GM18520 (cell line): ENCODE data around the gene C1orf94.

Source experiments
- ATAC-seq: cut with Tn5 transposase; IDR thresholded peaks from one replicate; pipeline ENCODE4 v1.9.1; 2021; ENCODE audit not compliant: unreplicated experiment

C1orf94 gene

DNA sequence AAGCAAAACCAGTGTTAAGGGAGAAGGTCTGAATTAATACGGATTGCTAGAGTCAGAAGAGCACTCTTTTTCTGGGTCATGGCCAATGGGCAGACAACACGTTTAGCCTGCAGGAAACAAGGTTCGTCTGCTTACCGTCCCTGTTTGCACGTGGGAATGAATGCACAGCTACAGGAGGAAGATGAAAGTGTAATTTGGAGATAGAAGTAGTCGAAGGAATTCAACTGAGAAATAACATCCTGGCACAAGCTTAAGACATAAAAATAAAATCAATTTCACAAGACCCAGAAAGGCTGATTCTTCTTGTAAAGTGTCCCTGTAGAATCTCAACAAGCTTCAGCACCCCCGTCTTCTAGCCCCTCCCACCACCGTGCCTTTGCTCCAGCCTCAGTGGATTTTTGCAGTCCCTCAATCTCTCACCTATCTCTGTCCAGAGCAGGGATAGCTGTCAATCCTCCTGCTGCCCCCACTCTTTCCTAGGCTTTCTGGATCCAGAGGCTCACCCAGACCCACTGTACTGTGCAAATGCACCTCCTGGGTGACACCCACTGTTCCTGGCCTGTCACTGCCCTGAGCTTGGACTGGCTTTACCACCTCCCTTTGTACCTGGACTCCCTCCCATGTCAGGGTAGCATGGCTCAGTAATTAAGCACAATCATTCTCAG lies 60.6 kb downstream of the C1orf94 start:
- ATAC-seq = no peak

DNA sequence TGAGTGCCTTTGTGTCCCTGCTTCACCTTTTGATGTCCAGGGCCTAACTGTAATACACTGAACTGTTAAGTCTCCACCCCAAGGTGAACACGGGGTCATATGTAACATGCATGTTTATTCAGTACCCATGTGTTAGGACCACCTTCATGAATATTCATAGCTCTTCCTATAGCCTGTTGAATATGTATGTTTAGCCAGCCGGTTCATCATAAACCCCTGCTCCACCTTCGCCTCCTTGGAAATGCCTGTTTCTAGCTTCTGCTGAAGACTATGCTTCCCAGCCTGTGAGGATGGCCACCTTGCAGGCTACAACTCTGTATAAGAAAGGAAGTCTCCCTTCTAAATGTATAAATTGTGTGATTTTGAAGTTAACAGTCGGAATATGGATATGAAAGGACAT lies 69.3 kb downstream of the C1orf94 start:
- ATAC-seq = no peak

- ATAC-seq = no peak
Measured at GRCh38 chr1:34250342-34250741, 73.6 kb downstream of the C1orf94 start.

GRCh38 chr1:34262023-34262853 lies 85.5 kb downstream of the C1orf94 start:
- ATAC-seq = no peak

DNA sequence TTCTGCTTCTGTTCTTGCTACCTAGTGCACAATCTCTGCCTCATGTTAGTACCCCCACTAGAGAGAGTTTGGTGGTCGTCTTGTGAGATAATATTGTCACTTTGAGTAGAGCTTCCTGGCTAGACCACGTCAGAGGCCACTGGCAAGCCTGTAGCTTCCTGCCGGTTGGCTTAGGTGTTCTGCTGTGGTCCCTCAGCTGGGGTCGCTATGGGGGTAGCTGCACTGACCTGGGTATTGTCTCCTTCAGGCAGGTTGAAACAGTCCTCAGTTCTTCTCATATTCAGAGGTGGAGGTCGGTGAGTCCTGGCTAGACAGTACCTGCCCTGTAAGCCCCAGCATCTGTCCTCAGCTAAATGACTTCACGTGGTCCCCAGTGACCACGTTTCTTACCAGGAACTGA lies 86.2 kb downstream of the C1orf94 start:
- no peak for ATAC-seq

DNA sequence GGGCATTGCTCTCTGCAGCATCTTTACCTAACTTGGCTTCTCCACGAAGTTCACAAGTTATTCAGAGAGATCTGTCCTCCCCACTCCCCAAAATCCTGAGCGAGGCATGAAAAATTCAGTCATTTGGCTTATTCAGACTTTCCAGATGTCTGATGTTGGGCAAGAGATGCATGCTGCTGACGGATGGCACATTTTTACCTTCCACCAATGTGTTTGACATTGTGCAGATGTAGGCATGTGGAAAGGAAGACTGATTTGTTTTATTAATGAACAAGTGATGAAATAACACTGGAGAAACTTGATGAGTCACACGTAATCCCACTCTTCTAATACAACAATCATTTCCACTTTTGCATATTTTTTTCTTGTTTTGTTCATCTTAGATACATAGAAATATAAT lies 86.7 kb downstream of the C1orf94 start:
- ATAC-seq = no peak

- no peak for ATAC-seq
Measured at GRCh38 chr1:34265396-34265795, 88.7 kb downstream of the C1orf94 start.

DNA sequence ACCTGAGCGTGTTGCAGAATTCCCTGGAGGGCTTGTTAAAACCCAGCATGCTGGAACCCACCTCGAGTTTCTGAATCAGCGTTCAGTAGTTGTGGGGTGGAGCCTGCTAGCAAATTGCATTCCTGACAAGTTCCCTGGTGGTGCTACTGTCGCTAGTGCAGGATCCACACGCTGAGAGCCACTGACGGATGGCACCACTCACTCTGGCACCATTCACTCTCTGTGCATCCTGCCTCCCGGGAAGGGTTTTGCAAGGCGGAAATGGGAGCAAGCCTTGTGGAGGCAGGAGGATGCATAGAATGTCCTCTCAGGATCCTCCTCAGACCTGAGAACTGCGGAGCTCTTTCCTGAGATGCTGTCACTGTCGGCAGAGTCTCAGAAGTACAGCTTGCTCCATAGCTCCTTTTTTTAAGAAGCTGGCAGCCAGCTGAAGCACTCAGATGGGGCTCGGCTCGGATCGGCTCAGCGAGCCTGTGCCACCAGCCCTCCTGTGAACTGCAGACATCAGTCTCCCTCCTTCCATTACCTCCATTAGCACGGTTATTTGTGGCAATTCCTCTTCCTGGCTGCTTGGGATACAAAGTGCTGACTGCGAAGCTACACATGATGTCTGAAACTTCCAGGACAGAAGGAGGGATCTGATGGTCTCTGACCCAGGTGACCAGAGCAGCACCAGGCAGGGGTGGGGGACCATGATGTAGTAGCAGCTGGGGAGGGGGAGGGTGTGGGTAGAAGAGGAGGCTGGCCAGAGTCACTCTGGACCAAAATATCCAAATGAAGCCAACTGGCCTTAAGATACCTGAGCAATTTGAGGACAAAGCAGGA lies 89.6 kb downstream of the C1orf94 start:
- no peak for ATAC-seq

- no peak for ATAC-seq
Measured at GRCh38 chr1:34267326-34267725, 90.6 kb downstream of the C1orf94 start.

DNA sequence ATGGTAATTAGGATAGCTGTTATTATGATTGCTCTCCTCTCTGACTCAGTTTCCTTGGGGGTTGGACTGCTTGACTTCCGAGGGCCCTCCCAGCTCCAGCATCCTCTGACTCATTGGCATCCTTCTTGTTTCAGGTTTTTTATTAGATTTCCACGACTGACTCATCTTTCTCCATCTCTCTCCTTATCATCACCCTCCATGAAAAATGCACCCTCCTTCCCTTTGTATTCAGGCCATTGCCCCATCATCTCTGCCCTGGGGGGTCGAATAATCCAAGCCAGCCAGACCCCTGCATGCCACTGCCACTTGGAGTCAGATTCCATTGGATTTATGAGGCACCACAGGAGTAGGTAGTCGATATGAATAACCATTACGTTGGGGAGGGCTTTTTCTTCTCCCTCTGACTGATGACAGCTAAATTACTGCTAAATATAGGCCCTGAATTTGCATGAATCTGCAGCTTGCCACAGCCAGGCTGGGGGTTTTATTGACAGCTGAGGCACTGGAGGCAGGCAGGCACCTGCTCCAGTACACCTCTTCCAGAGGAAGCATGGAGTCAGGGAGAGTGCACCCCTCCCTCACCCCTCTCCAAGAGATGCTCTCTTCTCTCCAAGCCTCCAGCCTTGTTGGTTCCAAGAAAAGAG lies 91.7 kb downstream of the C1orf94 start:
- no peak for ATAC-seq
